GM12873 (cell line): Measurements from ENCODE around the gene TNRC6B.

ENCODE experiments used
- TF ChIP-seq, protein P1 (sequence below): IDR thresholded peaks from 2 replicates; pipeline ENCODE4 v1.5.1; 2012; ENCODE audit warnings: low read depth, mild to moderate bottlenecking, moderate library complexity, low read length, control low read depth; ENCODE audit not compliant: insufficient read depth; ENCODE audit errors: missing control alignments

Gene TNRC6B

GRCh38 chr22:40279017-40279416, 101.3 kb downstream of the TNRC6B start:
- TF ChIP-seq, protein P1, sequence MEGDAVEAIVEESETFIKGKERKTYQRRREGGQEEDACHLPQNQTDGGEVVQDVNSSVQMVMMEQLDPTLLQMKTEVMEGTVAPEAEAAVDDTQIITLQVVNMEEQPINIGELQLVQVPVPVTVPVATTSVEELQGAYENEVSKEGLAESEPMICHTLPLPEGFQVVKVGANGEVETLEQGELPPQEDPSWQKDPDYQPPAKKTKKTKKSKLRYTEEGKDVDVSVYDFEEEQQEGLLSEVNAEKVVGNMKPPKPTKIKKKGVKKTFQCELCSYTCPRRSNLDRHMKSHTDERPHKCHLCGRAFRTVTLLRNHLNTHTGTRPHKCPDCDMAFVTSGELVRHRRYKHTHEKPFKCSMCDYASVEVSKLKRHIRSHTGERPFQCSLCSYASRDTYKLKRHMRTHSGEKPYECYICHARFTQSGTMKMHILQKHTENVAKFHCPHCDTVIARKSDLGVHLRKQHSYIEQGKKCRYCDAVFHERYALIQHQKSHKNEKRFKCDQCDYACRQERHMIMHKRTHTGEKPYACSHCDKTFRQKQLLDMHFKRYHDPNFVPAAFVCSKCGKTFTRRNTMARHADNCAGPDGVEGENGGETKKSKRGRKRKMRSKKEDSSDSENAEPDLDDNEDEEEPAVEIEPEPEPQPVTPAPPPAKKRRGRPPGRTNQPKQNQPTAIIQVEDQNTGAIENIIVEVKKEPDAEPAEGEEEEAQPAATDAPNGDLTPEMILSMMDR: no peak

DNA sequence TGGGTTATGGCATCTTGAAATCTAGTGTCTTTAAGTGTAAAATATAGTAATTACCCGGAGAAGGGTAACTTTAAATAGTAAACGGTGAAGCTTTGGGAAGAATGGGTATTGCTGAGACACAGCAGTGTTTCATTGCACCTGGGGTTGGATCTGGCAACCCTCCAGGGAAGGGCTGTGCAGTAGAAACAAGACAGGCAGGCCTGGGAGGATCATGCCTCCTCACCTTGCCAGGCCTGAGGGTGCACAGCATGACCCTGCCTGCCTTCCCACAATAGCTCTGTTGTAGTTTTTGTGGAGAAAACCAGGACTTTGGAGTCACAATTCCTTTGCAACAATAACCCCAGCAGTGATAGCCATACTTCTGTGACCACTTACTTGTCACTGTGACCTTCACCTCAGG, 104.0 kb downstream of the TNRC6B start:
- TF ChIP-seq, protein P1: no peak

DNA sequence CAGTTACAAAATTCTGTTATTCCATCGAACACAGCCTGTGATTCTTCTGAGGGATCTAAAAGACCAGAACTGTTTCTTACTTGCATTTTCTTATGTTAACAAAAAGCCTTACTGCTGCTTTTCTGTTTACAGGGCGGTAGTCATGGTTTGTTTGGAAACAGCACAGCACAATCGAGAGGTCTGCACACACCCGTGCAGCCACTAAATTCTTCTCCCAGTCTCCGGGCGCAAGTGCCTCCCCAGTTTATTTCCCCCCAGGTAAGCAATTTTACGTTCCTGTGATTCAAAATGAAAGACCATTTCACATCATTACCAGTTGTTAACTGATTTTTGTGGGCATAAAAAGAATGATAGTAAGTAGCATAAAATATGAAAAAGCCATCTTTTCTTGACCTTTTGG, 107.8 kb downstream of the TNRC6B start:
- TF ChIP-seq, protein P1: no peak

DNA sequence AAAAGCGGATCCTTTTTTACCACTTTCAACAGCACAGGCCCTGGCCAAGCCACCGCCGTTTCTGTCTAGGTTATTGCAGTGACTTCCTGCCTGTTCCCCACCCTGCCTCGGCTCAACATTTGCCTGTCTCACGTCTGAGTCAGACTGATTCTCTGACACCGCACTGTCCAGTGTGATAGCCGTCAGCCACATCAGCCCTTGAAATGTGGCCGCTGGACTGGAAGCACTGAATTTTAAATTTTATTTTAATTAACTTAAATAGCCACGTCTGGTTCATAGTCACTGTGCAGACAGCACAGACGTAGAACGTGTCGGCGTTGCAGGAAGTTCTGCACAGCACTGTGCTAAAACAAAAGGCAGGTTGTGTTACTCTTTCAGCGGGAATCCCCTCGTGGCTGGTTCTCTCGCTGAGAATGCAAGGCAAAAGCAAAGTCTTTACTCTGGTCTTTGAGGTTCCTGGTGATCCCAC, 112.3 kb downstream of the TNRC6B start:
- TF ChIP-seq, protein P1: no peak

GRCh38 chr22:40290516-40290915, 112.8 kb downstream of the TNRC6B start:
- TF ChIP-seq, protein P1: no peak

- TF ChIP-seq, protein P1: no peak
These were observed 117.0 kb downstream of the TNRC6B start for GRCh38 chr22:40294696-40295095.

DNA sequence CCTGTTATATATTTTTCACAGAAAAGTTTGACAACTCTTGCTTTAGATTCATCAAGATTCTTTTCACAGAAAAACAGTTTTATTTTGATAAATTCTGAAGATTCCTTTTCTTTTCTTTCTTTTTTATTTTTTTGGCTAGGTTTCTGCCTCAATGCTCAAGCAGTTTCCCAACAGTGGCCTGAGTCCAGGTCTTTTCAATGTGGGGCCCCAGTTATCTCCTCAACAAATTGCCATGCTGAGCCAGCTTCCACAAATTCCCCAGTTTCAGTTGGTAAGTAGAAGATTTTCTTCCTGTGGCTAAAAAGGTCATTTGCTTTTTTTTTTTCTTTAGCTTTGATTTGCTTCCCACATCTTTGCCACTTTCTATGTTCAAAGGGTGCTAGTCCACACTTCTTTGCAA, 122.6 kb downstream of the TNRC6B start:
- TF ChIP-seq, protein P1: no peak
